Uterus (tissue), 4 donors: ENCODE results near the gene SCUBE1. TPM values are rescaled to one million over a fixed set of nuclear protein-coding genes. Genes with fewer than 3 reads are reported as not detected.

Source experiments
- DNase-seq, 2 donors: peaks; one replicate each; pipeline ENCODE4 v3.0.0-alpha.2; 2019 to 2020
- H3K27ac ChIP-seq, 2 donors: fragments of 200-600 bp; sonication (generic); 1 replicate in 1 of 2; 2 replicates in 1 of 2; pipeline ENCODE4 v1.5.1; 2016 to 2018
- H3K27me3 ChIP-seq, 2 donors: fragments of 200-600 bp; sonication (generic); one replicate each; pipeline ENCODE4 v1.5.1; 2018 to 2019; ENCODE audit warnings: control low read depth in 1 of 2
- H3K36me3 ChIP-seq, 2 donors: fragments of 200-600 bp; sonication (generic); one replicate each; pipeline ENCODE4 v1.5.1; 2019; ENCODE audit warnings: control low read depth in 1 of 2
- H3K4me1 ChIP-seq, 2 donors: fragments of 200-600 bp; sonication (generic); one replicate each; pipeline ENCODE4 v1.5.1; 2018 to 2019; ENCODE audit warnings: control low read depth in 1 of 2
- H3K4me3 ChIP-seq, 2 donors: fragments of 200-600 bp; sonication (generic); 1 replicate in 1 of 2; 2 replicates in 1 of 2; pipeline ENCODE4 v1.5.1; 2018 to 2019; ENCODE audit warnings: mild to moderate bottlenecking in 1 of 2
- H3K9me3 ChIP-seq, 2 donors: fragments of 200-600 bp; sonication (generic); one replicate each; pipeline ENCODE4 v1.5.1; 2019; ENCODE audit warnings: control low read depth in 1 of 2
- POLR2A ChIP-seq, 2 donors: fragments of 450-650 bp; IDR thresholded peaks; one replicate each; pipeline ENCODE4 v1.6.1; 2016; ENCODE audit warnings: antibody characterized with exemption in 2 of 2, mild to moderate bottlenecking in 1 of 2, moderate library complexity in 1 of 2
- intact Hi-C: fragments of 100-400 bp; cut with DNase I; formaldehyde crosslinking; loops from one replicate; pipeline ENCODE4 v1.15.1; 2023; ENCODE audit warnings: low total_unique reads
- total RNA-seq, 4 donors: library from RNA; depleted of rRNA in 3 of 4; stranded (reverse); fragments of >200 nt in 3 of 4; gene quantifications; one replicate each; pipeline versions ENCODE4 v1.1.0 to v1.2.4, GENCODE V29; 2014 to 2023
- TF ChIP-seq, protein P1 (sequence below), 4 experiments: fragments of 200-600 bp in 2 of 4; fragments of 450-650 bp in 2 of 4; sonication (generic) in 2 of 4; IDR thresholded peaks; one replicate each; pipeline ENCODE4 v1.5.1; 2016 to 2019; ENCODE audit warnings: antibody characterized with exemption in 4 of 4, mild to moderate bottlenecking in 2 of 4, moderate library complexity in 1 of 4
- donor health status: DM: yes; HTN: yes; CAD: no.

The SCUBE1 gene
- total RNA-seq, 4 donors from 2014 or later = 0.14 to 1.7 (median 0.26) TPM; not detected in 1

DNA sequence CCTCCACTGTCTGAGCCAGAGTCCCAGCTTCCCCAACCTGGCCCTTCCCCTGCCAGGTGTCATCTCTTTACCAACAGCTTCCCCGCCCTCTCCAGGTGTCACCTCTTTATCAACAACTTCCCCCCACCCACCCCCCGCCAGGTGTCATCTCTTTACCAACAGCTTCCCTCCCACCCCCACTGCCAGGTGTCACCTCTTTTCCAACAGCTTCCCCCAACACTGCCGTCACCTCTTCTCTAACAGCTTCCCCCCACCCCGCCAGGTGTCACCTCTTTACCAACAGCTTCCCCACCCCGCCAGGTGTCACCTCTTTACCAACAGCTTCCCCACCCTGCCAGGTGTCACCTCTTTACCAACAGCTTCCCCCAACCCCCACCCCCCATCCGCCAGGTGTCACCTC, 126.4 kb downstream of the SCUBE1 start:
- no peak for TF ChIP-seq POLR2A (IDR thresholded peaks at IDR 0.05)
- TF ChIP-seq, protein P1, sequence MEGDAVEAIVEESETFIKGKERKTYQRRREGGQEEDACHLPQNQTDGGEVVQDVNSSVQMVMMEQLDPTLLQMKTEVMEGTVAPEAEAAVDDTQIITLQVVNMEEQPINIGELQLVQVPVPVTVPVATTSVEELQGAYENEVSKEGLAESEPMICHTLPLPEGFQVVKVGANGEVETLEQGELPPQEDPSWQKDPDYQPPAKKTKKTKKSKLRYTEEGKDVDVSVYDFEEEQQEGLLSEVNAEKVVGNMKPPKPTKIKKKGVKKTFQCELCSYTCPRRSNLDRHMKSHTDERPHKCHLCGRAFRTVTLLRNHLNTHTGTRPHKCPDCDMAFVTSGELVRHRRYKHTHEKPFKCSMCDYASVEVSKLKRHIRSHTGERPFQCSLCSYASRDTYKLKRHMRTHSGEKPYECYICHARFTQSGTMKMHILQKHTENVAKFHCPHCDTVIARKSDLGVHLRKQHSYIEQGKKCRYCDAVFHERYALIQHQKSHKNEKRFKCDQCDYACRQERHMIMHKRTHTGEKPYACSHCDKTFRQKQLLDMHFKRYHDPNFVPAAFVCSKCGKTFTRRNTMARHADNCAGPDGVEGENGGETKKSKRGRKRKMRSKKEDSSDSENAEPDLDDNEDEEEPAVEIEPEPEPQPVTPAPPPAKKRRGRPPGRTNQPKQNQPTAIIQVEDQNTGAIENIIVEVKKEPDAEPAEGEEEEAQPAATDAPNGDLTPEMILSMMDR (IDR thresholded peaks at IDR 0.05) = no peak
- DNase-seq = no peak
- Histone ChIP-seq H3K4me1 (no peaks in the 10 kb centered on the region), H3K4me3 (no peak overlapping the region), H3K27ac (no peak overlapping the region), H3K27me3 (no peaks in the 10 kb centered on the region), H3K9me3 (no peaks in the 10 kb centered on the region), H3K36me3 (no peaks in the 10 kb centered on the region)
- intact Hi-C loops = no loop called here

DNA sequence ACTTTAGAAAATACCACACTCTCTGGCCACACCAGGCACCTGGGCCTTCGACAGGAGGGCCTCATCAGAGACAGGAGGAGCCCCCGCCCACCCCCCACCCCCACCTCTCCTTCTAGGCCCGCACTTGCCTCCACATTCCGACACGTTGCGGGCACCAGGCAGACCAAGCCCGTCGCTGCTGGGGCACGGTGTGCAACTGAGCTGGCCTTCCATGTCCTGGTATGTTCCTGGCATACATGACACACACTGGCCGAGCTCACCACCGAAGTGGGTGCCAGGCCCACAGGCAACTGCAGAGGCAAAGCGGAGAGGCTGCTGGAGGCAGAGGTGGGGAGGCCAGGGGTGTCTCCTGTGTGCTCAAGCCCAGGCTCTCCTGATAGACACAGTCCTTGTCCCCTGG, 129.2 kb downstream of the SCUBE1 start:
- Histone ChIP-seq H3K27ac (no peak overlapping the region), H3K9me3 (no peaks in the 10 kb centered on the region), H3K36me3 (no peaks in the 10 kb centered on the region), H3K4me1 (no peaks in the 10 kb centered on the region), H3K27me3 (no peaks in the 10 kb centered on the region), H3K4me3 (no peak overlapping the region)
- no peak for DNase-seq
- TF ChIP-seq, protein P1 (IDR thresholded peaks at IDR 0.05) = no peak
- TF ChIP-seq POLR2A (IDR thresholded peaks at IDR 0.05) = no peak
- intact Hi-C loops = no loop called here

DNA sequence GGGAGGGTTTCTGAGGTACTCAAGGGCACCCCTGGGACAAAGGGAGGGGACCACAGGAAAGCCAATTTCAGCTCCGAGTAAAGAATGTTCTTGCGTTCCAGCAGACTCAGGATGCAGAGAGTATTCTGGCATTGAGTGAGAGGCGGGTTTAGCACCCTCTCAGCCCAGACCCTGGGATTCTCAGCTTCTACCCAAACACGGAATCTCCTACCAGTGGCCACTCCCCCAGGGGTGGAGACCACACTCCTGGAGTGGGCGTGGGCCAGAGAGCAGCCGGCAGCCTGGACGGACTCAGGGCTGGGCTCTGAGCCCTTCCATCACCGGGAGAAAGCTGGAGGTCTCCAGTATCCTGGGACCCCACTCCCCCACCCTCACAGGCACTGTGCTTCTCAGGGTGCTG, 130.1 kb downstream of the SCUBE1 start:
- intact Hi-C loops = no loop called here
- Histone ChIP-seq H3K9me3 (no peaks in the 10 kb centered on the region), H3K4me1 (no peaks in the 10 kb centered on the region), H3K27me3 (no peaks in the 10 kb centered on the region), H3K27ac (no peak overlapping the region), H3K4me3 (no peak overlapping the region), H3K36me3 (no peaks in the 10 kb centered on the region)
- TF ChIP-seq, protein P1 (IDR thresholded peaks at IDR 0.05) = no peak
- TF ChIP-seq POLR2A (IDR thresholded peaks at IDR 0.05) = no peak
- no peak for DNase-seq

DNA sequence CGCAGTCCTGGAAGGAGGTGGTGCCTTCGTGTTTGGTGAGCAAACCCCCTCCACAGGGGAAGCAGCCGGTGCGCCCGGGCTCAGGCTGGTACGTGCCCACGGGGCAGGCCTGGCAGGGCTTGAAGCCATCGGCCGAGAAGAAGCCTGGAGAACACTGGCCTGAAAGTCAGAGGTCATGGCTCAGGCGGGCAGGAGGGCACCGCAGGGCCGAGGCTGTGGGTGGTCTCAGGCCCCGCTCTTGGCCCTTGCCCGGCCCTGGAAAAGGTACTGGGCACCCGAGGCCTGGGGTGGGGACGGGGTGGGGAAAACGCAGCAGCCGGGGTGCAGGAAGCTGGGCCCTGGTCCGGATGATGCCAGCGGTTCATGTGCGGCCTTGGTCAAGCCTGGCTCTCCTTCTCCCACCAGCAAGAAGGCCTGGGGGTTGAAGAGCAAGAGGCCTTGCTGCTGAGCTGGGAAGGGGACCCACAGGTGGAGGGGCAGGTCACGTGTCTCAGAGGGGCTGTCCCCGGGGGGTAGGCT, 130.7 kb downstream of the SCUBE1 start:
- Histone ChIP-seq H3K36me3 (no peaks in the 10 kb centered on the region), H3K4me3 (no peak overlapping the region), H3K27ac (no peak overlapping the region), H3K27me3 (no peaks in the 10 kb centered on the region), H3K4me1 (no peaks in the 10 kb centered on the region), H3K9me3 (no peaks in the 10 kb centered on the region)
- no peak for DNase-seq
- TF ChIP-seq, protein P1 (IDR thresholded peaks at IDR 0.05) = no peak
- no peak for TF ChIP-seq POLR2A (IDR thresholded peaks at IDR 0.05)
- intact Hi-C loops = no loop called here

DNA sequence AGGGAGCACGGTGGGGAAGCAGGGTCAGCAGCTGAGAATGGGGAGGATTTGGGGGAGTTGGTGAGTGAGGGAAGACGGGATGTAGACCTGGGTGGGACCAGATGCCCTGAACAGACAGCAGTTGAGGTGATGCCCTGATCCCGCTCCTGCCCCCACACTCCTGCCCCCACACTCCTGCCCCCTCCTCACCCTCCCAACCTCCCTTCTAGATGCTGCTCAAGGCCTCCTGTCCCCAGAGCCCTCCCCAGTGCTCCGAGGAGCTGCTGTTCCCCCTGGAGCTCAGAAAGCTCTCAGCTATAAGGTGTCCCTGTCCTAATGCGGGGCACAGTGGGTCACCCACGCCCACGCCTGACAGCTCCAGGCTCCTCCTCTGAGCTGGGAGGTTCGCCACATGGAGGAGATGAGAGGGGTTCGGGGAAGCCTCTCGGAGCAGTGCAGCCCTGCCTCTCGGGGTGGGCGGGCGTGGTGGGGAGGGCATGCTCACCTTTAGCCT, 131.2 kb downstream of the SCUBE1 start:
- intact Hi-C loops = no loop called here
- Histone ChIP-seq H3K36me3 (no peaks in the 10 kb centered on the region), H3K27ac (no peak overlapping the region), H3K4me3 (no peak overlapping the region), H3K4me1 (no peaks in the 10 kb centered on the region), H3K9me3 (no peaks in the 10 kb centered on the region), H3K27me3 (no peaks in the 10 kb centered on the region)
- no peak for DNase-seq
- TF ChIP-seq POLR2A (IDR thresholded peaks at IDR 0.05) = no peak
- TF ChIP-seq, protein P1 (IDR thresholded peaks at IDR 0.05) = no peak
